Glomerular visceral epithelial cell (primary cell): Measurements from ENCODE around the gene RALY.
A peak's percentile ranks its signal among the peaks of the same experiment; 100 is the strongest.

Experiments used
- DNase-seq: peaks from one replicate; pipeline ENCODE4 v3.0.0-alpha.2; 2016; ENCODE audit errors: extremely low spot score

RALY gene

GRCh38 chr20:33986560-33987216, 7.0 kb upstream of the RALY start:
- DNase-seq, result no peak

GRCh38 chr20:33990075-33990474, 3.6 kb upstream of the RALY start:
- no peak for DNase-seq

DNA sequence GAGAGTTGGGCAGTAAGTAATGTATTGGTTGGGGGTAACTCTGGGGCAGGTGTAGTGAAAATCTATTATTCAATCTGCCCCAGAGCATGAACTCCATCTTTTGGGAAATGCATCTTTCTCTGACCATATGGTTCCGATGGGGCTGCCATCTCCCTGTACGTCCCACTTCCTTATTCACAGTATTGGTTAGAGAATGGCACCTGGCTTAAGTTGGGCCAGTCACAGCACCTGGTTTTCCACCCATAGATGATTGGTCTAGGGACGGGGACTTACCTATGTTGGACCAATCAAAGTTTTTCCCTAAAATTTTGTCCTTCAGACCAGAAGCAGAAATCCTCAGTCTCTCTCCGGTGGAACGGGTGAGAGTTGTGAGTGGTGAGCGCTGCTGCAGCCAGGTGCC, 2.2 kb upstream of the RALY start:
- DNase-seq, result no peak

- DNase-seq, result no peak
Measured at GRCh38 chr20:33992145-33992922, 1.4 kb upstream of the RALY start.

DNA sequence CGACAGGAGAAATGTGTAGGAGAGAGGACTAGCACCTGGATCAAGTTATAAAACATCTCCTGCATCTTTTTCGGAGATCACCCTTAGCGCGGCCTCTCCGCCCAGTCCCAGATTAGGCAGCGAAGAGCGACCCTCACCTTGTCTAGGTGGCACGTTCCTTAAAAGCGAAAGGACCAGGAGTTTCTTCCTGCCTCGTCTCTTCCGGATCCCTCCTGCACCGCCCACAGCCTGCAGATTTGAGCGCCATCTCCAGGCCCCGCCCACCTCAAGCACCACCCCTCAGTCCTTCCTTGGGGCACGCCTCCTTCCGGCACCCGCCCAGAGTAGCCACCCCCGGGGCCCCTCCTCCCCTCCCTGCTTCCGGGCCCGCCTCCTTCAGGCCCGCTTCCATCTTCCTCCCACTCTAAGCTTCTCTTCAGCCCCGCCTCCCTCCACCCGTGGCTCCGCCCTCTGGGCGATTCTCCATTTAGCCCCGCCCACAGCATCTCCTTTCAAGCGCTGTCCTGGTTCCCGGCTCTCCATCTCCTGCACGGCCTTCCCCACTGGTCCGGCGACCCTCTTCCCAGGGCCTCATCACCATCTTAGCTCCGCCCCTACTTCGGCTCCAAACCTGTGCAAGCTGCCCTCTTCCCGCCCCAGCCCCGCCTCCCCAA, 662 bp upstream of the RALY start:
- DNase-seq, result peak; percentile 100

- peak; percentile 87 for DNase-seq
Measured at GRCh38 chr20:33994222-33994913, 657 bp downstream of the RALY start.

GRCh38 chr20:33995053-33995831, 1.5 kb downstream of the RALY start:
- peak; percentile 8 for DNase-seq

DNA sequence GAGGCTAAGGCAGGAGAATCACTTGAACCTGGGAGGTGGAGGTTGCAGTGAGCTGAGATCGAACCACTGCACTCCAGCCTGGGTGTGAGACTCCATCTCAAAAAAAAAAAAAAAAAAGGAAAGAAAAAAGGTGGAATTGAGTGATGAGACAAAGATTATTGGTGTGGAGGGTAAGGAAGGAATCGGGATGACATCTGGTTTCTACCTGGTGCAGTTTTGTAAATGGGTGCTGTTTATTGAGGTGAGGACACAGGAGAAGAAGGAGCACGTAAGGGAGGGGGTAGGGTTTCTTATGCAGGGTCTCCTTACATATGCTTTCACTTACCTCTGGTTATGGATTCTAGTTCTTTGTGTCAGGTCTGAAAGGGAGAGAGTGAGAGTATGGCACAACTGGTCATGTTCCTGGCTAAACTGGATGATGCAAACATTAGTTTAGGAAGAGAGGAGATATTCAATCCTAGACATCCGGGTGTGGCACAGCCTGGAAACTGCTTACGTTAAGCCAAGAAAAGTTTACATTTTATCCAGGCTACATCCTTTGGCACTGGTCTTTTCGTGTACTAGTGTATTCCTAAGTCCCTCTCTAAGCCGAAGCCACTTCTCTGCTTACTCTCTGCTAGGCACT, 5.4 kb downstream of the RALY start:
- no peak for DNase-seq

DNA sequence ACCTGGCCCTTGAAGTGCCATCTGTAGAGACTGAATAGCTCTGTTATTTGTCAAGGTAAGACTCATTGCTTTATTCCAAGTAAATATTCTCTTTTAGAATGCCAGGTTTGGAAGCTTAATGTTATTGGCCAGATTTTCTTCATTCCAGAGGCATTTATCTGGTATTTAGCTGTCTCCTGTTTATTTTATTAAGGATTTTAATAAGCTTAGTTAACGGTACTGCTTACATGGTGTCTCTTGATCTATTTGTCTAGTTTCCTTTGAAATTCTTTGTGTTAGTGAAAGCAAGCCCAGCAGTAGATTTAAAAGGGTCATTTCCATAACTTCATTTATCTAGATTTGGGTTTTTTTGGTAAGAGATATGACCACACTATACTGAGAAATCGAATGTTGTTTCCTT, 7.7 kb downstream of the RALY start:
- no peak for DNase-seq

GRCh38 chr20:34004227-34004626, 10.5 kb downstream of the RALY start:
- no peak for DNase-seq

- DNase-seq, result no peak
Measured at GRCh38 chr20:34004790-34005457, 11.2 kb downstream of the RALY start.

GRCh38 chr20:34006619-34007018, 12.9 kb downstream of the RALY start:
- DNase-seq, result no peak

DNA sequence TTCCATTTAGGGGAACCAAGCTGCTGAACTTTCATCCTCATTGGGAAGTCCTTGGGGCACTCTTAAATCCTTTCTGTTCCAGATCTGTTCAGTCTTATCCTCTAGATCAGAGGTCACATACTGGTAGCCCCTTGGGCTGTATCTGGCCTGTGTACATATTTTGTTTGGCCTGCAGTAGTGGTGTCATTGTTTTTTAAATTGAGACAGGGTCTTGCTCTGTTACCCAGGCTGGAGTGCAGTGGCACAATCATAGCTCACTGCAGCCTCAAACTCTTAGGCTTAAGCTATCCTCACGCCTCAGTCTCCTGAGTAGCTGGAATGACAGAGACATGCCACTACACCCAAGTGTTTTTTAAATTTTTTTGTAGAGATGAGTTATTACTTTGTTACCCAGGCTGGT, 14.8 kb downstream of the RALY start:
- no peak for DNase-seq

- no peak for DNase-seq
Measured at GRCh38 chr20:34010405-34010931, 16.8 kb downstream of the RALY start.

- DNase-seq, result no peak
Measured at GRCh38 chr20:34011275-34011674, 17.6 kb downstream of the RALY start.

DNA sequence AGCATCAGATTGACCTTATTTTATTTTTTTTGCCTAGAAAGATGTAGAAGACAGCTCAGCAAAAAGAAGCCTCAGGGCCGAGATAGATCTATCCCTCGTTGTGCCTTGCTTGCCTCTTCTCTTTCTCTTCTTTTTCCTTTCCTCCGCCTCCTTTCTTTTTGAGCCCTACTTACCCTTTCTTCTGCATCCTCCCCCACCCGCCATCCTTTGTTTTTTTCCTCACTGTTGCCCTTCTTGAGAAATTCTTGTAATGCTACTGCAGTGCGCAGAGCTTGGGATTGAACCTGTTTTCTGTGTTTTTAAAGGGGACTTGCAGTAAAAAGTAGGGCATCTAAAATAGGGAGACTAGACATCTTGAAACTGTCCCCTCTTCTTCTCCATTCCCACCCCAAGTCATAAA, 18.6 kb downstream of the RALY start:
- DNase-seq, result no peak

DNA sequence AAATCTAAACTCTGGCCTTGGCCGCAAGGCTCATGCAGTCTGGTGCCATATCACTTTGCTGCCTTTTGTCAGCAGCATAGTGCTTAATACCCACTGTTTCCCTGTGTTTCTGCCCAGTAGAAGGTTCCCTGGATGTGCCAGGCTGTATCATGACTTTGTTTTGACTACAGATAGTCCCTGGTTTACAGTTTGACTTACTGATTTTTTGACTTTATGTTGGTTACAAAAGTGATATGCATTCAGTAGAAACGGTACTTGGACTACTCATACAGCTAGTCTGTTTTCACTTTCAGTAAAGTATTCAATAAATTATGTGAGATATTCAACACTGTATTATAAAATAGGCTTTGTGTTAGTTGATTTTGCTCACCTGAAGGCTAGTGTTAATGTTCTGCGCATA, 19.0 kb downstream of the RALY start:
- DNase-seq, result no peak

DNA sequence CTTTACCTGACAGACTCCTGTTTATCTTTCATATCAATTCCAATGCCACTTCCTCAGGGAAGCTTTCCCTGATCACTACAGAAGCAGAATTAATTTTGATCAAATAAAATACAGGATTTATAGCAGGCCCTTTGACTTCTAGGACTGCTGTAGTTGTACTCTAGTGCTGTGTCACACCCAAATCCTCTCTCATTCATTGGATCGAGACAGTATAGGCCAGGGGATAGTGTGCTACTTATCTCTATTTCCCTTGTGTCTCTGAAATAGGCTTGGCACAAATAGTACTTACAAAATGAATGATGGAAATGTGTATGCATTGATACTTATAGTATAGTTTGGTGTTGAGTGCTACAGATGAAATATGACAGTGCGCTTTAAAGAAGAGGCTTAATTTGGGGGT, 19.8 kb downstream of the RALY start:
- DNase-seq, result no peak

- no peak for DNase-seq
Measured at GRCh38 chr20:34014878-34015277, 21.2 kb downstream of the RALY start.
